BLaER1 treated with 17β-estradiol and CSF1 and Interleukin-3, amounts not matched to agents 10 nM and 100 nM (cell line): Measurements from ENCODE around the gene MAP3K2.

ENCODE experiments used
- H3K27ac ChIP-seq, 11 experiments: shearing (Covaris generic); formaldehyde crosslinking; 2 replicates each; pipeline ENCODE4 v1.8.1; 2022
- H3K27me3 ChIP-seq, 11 experiments: shearing (Covaris generic); formaldehyde crosslinking; 2 replicates each; pipeline ENCODE4 v1.8.1; 2022
- H3K36me3 ChIP-seq, 11 experiments: shearing (Covaris generic); formaldehyde crosslinking; 2 replicates each; pipeline ENCODE4 v1.8.1; 2022
- H3K4me1 ChIP-seq, 10 experiments: shearing (Covaris generic); formaldehyde crosslinking; 2 replicates each; pipeline ENCODE4 v1.8.1; 2022
- H3K4me2 ChIP-seq, 11 experiments: shearing (Covaris generic); formaldehyde crosslinking; 2 replicates each; pipeline ENCODE4 v1.8.1; 2022
- H3K4me3 ChIP-seq, 10 experiments: shearing (Covaris generic); formaldehyde crosslinking; 2 replicates each; pipeline ENCODE4 v1.8.1; 2022
- H3K9ac ChIP-seq, 11 experiments: shearing (Covaris generic); formaldehyde crosslinking; 2 replicates each; pipeline ENCODE4 v1.8.1; 2022
- H3K9me3 ChIP-seq, 11 experiments: shearing (Covaris generic); formaldehyde crosslinking; replicated peaks in 1 of 11; 2 replicates each; pipeline ENCODE4 v1.8.1; 2022
- H4K20me1 ChIP-seq, 11 experiments: shearing (Covaris generic); formaldehyde crosslinking; 2 replicates each; pipeline ENCODE4 v1.8.1; 2022
- Cebpa-rat ChIP-seq, 11 experiments: shearing (Covaris generic); IDR thresholded peaks; 2 replicates each; pipeline ENCODE4 v1.8.1; 2022

Gene MAP3K2

DNA sequence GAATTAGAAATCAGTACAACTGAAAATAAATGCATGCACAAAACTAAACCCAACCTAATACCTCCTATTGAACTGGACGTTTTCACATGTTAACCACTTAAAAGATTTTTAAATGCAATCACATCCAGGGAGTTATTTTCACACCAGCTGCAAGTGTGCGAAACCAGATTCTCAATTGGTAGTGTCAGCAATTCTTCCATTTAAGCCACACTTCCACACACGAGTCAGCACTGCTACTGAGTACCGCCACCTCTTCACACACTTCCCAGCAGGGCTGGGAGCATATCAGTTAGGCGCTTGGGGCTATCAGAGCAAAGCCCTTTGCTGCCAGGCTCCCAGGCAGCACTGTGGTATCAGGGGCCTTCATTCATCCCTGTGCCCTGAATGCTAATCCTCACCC is 108.0 kb downstream of the MAP3K2 start:
- H3K27me3 ChIP-seq, result no peaks in the 10 kb centered on the region
- H4K20me1 ChIP-seq, result peaks cover 0 to 70% (median 38%) of the 10 kb centered on the region in 11 experiments; a peak in 16 of 22 replicates
- peaks cover 88 to 100% (median 99%) of the 10 kb centered on the region in 11 experiments for H3K36me3 ChIP-seq
- peak overlapping the region in 3 of 11 experiments; percentile 4 to 74 (median 71); a peak in 5 of 22 replicates for H3K27ac ChIP-seq
- TF ChIP-seq Cebpa-rat (IDR thresholded peaks at IDR 0.05), result no peak
- peak overlapping the region in 2 of 11 experiments; percentile 5 to 64; a peak in 2 of 22 replicates for H3K9ac ChIP-seq
- no peak overlapping the region for H3K4me3 ChIP-seq
- H3K9me3 ChIP-seq, result peaks cover 0 to 18% (median 17%) of the 10 kb centered on the region in 11 experiments; a peak in 19 of 22 replicates
- peak overlapping the region in 3 of 11 experiments; percentile 67 to 93 (median 87); a peak in 6 of 22 replicates for H3K4me2 ChIP-seq
- H3K4me1 ChIP-seq, result peaks cover 0 to 53% (median 3%) of the 10 kb centered on the region in 10 experiments; a peak in 10 of 20 replicates

DNA sequence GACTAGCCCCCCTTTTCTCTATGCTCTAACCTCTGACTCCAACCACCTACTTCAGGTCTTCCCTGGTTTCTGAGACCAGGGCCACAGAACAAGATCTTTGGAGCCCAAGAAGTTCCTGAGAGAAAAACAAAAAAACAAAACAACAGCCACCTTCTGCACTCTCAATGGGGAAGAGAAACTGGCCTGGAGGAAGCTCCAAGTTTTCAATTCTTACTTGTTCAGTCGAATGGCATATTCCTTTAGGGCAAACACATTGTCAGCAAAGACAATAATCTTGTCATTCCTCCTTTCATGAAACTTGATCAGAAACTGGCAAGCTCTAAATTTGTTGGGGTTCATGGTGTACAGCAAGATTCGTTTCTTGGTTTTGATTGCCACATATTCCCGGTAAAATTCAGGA is 108.8 kb downstream of the MAP3K2 start:
- Histone ChIP-seq H3K4me1 (peaks cover 0 to 50% (median 3%) of the 10 kb centered on the region in 10 experiments; a peak in 10 of 20 replicates), H3K9me3 (peaks cover 0 to 10% (median 9%) of the 10 kb centered on the region in 11 experiments; a peak in 19 of 22 replicates), H4K20me1 (peaks cover 0 to 75% (median 46%) of the 10 kb centered on the region in 11 experiments; a peak in 16 of 22 replicates), H3K27me3 (no peaks in the 10 kb centered on the region), H3K27ac (peak overlapping the region in 5 of 11 experiments; percentile 53 to 74 (median 67); a peak in 9 of 22 replicates), H3K36me3 (peaks cover 88 to 100% (median 99%) of the 10 kb centered on the region in 11 experiments), H3K4me2 (peak overlapping the region in 5 of 11 experiments; percentile 13 to 93 (median 67); a peak in 8 of 22 replicates), H3K9ac (peak overlapping the region in 3 of 11 experiments; percentile 51 to 64 (median 54); a peak in 4 of 22 replicates), H3K4me3 (no peak overlapping the region)
- TF ChIP-seq Cebpa-rat (IDR thresholded peaks at IDR 0.05), result no peak

DNA sequence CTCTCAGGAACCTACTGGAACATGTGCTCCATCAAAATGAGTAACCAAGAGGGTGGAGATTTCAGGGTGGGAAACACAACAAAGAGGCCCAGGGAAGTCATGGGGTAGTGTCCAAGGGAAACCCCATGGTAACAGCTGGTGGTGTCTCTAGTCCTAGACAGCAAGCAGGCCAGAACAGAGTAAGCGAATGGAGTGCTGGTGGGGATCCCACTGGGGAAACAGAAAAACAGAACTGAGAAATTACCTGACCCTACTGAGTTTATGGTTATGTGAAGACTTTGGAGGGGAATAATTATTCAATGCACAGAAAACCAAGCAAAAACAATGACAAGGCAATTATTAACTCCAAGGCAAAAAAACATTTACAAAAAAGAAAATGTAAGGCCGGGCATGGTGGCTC is 110.7 kb downstream of the MAP3K2 start:
- peaks cover 0 to 50% (median 3%) of the 10 kb centered on the region in 10 experiments; a peak in 10 of 20 replicates for H3K4me1 ChIP-seq
- H3K27ac ChIP-seq, result no peak overlapping the region
- peaks cover 0 to 65% (median 37%) of the 10 kb centered on the region in 11 experiments; a peak in 16 of 22 replicates for H4K20me1 ChIP-seq
- no peaks in the 10 kb centered on the region for H3K27me3 ChIP-seq
- H3K9ac ChIP-seq, result no peak overlapping the region
- H3K4me3 ChIP-seq, result no peak overlapping the region
- H3K4me2 ChIP-seq, result 0 out of 22 replicates have a peak overlapping the region, but pooled peaks of 1 of the 11 experiments have one; percentile 7
- no peaks in the 10 kb centered on the region for H3K9me3 ChIP-seq
- no peak for TF ChIP-seq Cebpa-rat (IDR thresholded peaks at IDR 0.05)
- H3K36me3 ChIP-seq, result peaks cover 88 to 100% (median 99%) of the 10 kb centered on the region in 11 experiments

DNA sequence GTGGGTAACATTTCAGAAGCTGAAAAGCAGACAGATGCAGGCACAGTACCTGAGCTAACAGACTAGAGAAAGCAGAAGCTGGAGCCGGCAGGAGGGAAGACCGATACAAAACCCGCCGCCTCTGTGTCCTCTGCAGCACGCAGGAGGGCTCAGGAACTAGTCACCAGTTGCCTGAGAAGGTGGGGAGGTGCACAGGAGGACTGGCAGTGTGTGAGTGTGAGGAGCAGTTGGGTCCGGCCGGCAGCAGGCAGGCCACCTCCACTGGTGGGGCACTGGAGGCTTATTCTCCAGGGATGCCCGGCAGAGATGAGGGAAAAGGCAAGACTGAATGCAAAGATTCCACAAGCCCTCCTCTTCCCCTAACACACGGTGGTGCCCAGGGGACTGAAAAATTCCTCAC is 112.0 kb downstream of the MAP3K2 start:
- no peaks in the 10 kb centered on the region for H3K9me3 ChIP-seq
- peaks cover 0 to 55% (median 29%) of the 10 kb centered on the region in 11 experiments; a peak in 15 of 22 replicates for H4K20me1 ChIP-seq
- H3K36me3 ChIP-seq, result peaks cover 90 to 100% (median 100%) of the 10 kb centered on the region in 11 experiments
- no peak for TF ChIP-seq Cebpa-rat (IDR thresholded peaks at IDR 0.05)
- no peaks in the 10 kb centered on the region for H3K27me3 ChIP-seq
- H3K4me2 ChIP-seq, result no peak overlapping the region
- H3K27ac ChIP-seq, result no peak overlapping the region
- peak overlapping the region in 1 of 11 experiments; percentile 17; a peak in 1 of 22 replicates for H3K9ac ChIP-seq
- H3K4me3 ChIP-seq, result no peak overlapping the region
- peaks cover 0 to 37% (median 3%) of the 10 kb centered on the region in 10 experiments; a peak in 10 of 20 replicates for H3K4me1 ChIP-seq

DNA sequence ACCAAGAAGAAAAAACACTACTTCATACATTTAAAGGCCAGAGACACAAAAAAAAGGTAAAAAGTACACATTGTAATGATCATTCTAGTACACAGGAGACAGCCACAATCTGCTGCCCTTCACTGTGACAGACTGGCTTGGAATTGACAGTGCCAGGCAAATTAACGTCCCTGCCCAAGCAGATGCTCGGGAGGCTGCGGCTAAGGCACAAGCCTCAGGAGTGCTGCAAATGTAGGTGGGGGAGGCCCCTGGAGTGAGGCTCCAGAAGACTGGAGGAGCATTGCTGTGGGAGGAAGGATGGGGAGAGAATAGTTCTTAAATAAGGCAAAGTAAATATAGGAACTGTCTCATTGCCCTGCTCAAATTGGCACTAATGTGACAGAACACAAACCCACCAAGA is 112.4 kb downstream of the MAP3K2 start:
- Histone ChIP-seq H3K27me3 (no peaks in the 10 kb centered on the region), H3K4me2 (no peak overlapping the region), H3K9me3 (no peaks in the 10 kb centered on the region), H3K36me3 (peaks cover 90 to 100% (median 100%) of the 10 kb centered on the region in 11 experiments), H3K4me1 (peaks cover 0 to 33% (median 3%) of the 10 kb centered on the region in 10 experiments; a peak in 10 of 20 replicates), H3K4me3 (no peak overlapping the region), H3K9ac (no peak overlapping the region), H4K20me1 (peaks cover 0 to 50% (median 32%) of the 10 kb centered on the region in 11 experiments; a peak in 15 of 22 replicates), H3K27ac (no peak overlapping the region)
- TF ChIP-seq Cebpa-rat (IDR thresholded peaks at IDR 0.05), result no peak

- no peak for TF ChIP-seq Cebpa-rat (IDR thresholded peaks at IDR 0.05)
- peaks cover 95 to 100% (median 99%) of the 10 kb centered on the region in 11 experiments for H3K36me3 ChIP-seq
Measured at GRCh38 chr2:127270663-127271062, 117.1 kb downstream of the MAP3K2 start.

DNA sequence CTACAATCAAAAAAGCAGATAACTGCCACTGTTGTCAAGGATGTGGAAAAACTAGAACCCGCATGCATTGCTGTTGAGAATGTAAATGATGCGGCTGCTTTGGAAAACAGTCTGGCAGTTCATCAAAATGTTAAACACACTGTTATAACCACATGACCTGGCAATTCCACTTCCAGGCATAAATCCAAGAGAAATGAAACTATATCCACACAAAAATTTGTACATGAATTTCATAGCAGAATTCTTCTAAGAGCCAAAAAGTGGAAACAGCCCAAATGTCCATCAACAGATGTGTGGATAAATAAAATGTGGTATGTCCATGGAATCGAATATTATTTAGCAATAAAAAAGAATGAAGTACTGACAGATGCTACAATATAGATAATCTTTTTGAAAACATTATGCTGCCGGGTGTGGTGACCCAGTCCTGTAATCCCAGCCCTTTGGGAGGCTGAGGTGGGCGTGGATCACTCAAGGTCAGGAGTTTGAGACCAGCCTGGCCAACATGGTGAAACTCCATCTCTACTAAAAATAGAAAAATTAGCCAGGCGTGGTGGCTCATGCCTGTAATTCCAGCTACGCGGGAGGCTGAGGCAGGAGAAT is 125.9 kb downstream of the MAP3K2 start:
- H3K27ac ChIP-seq, result no peak overlapping the region

More at GRCh38 chr2:127270663-127271062, 117.1 kb downstream of the MAP3K2 start:
- Histone ChIP-seq H3K27ac (no peak overlapping the region), H3K9me3 (no peaks in the 10 kb centered on the region), H3K4me2 (no peak overlapping the region), H4K20me1 (peaks cover 0 to 18% (median 12%) of the 10 kb centered on the region in 11 experiments; a peak in 12 of 22 replicates), H3K27me3 (no peaks in the 10 kb centered on the region), H3K9ac (no peak overlapping the region), H3K4me1 (no peaks in the 10 kb centered on the region), H3K4me3 (no peak overlapping the region)

GRCh38 chr2:127259355-127259754 is 128.4 kb downstream of the MAP3K2 start:
- Histone ChIP-seq H3K4me3 (no peak overlapping the region), H3K4me1 (peaks cover 0 to 7% (median 0%) of the 10 kb centered on the region in 10 experiments; a peak in 2 of 20 replicates), H3K9ac (no peak overlapping the region), H3K36me3 (peaks cover 77 to 96% (median 89%) of the 10 kb centered on the region in 11 experiments), H3K27me3 (no peaks in the 10 kb centered on the region), H3K9me3 (no peaks in the 10 kb centered on the region), H3K27ac (no peak overlapping the region), H4K20me1 (peaks cover 0 to 11% (median 0%) of the 10 kb centered on the region in 11 experiments; a peak in 2 of 22 replicates), H3K4me2 (no peak overlapping the region)
- no peak for TF ChIP-seq Cebpa-rat (IDR thresholded peaks at IDR 0.05)

More for the DNA sequence above, 125.9 kb downstream of the MAP3K2 start:
- no peaks in the 10 kb centered on the region for H3K9me3 ChIP-seq
- peaks cover 81 to 100% (median 93%) of the 10 kb centered on the region in 11 experiments for H3K36me3 ChIP-seq
- peaks cover 0 to 11% (median 0%) of the 10 kb centered on the region in 11 experiments; a peak in 2 of 22 replicates for H4K20me1 ChIP-seq
- no peak overlapping the region for H3K4me3 ChIP-seq
- no peak overlapping the region for H3K9ac ChIP-seq
- TF ChIP-seq Cebpa-rat (IDR thresholded peaks at IDR 0.05), result no peak
- H3K4me2 ChIP-seq, result no peak overlapping the region
- H3K27me3 ChIP-seq, result no peaks in the 10 kb centered on the region
- H3K4me1 ChIP-seq, result peaks cover 0 to 1% (median 0%) of the 10 kb centered on the region in 10 experiments; a peak in 1 of 20 replicates

GRCh38 chr2:127256866-127257265 is 130.9 kb downstream of the MAP3K2 start:
- Histone ChIP-seq H3K4me1 (peaks cover 0 to 7% (median 0%) of the 10 kb centered on the region in 10 experiments; a peak in 2 of 20 replicates), H3K36me3 (peaks cover 58 to 78% (median 67%) of the 10 kb centered on the region in 11 experiments), H3K27me3 (no peaks in the 10 kb centered on the region), H3K27ac (no peak overlapping the region), H3K9me3 (no peaks in the 10 kb centered on the region), H3K4me2 (no peak overlapping the region), H3K9ac (no peak overlapping the region), H4K20me1 (peaks cover 0 to 11% (median 0%) of the 10 kb centered on the region in 11 experiments; a peak in 2 of 22 replicates), H3K4me3 (no peak overlapping the region)
- TF ChIP-seq Cebpa-rat (IDR thresholded peaks at IDR 0.05), result no peak
